Epithelial cell of proximal tubule (primary cell): Measurements from ENCODE around the gene HGS. TPM values are rescaled to one million over a fixed set of nuclear protein-coding genes. Genes with fewer than 3 reads are reported as not detected.
A peak's percentile ranks its signal among the peaks of the same experiment; 100 is the strongest.

ENCODE experiments used
- DNase-seq: peaks from one replicate; pipeline ENCODE4 v3.0.0-alpha.2; 2011; ENCODE audit warnings: low read depth
- H3K4me3 ChIP-seq: 2 replicates; pipeline ENCODE4 v1.5.1; 2011; ENCODE audit warnings: low read depth, mild to moderate bottlenecking, low read length
- CTCF ChIP-seq: conservative IDR thresholded peaks from 2 replicates; pipeline ENCODE4 v1.5.1; 2012; ENCODE audit warnings: low read depth, mild to moderate bottlenecking, low read length
- total RNA-seq: library from RNA; depleted of rRNA; stranded (reverse); fragments of >200 nt; gene quantifications from 2 replicates; pipeline ENCODE4 v1.2.3, GENCODE V29; 2015

HGS gene
- total RNA-seq, result 122 and 144 TPM in 2 replicates

GRCh38 chr17:81683584-81684441 is at the start of gene HGS, which contains the start of gene ARL16:
Gene HGS, plus strand, starts transcription at chr17:81684011. Its CDS starts 56 bp downstream, at chr17:81684067.
Gene ARL16, minus strand, starts transcription at chr17:81683797. Its CDS starts 44 bp downstream, at chr17:81683753.
- H3K4me3 ChIP-seq, result peak within 1 kb of the TSS; percentile 96
- DNase-seq, result peak; percentile 91
- no peak for TF ChIP-seq CTCF

GRCh38 chr17:81635431-81635830 is 48.4 kb upstream of the HGS start:
- no peak for DNase-seq
- no peak for TF ChIP-seq CTCF
- H3K4me3 ChIP-seq, result peak overlapping the region; percentile 72

GRCh38 chr17:81635973-81636504 is 47.8 kb upstream of the HGS start:
- TF ChIP-seq CTCF, result peak; percentile 1
- no peak for DNase-seq
- H3K4me3 ChIP-seq, result peak overlapping the region; percentile 72

- TF ChIP-seq CTCF, result no peak
- H3K4me3 ChIP-seq, result peak within 1 kb of the TSS; percentile 72
- no peak for DNase-seq
These were observed 47.1 kb upstream of the HGS start, which contains the start of the genes NPLOC4 and TSPAN10 for GRCh38 chr17:81636505-81637288. Gene NPLOC4, minus strand, starts transcription at chr17:81637112. Its CDS starts 182 bp downstream, at chr17:81636930. Gene TSPAN10, plus strand, starts transcription at chr17:81637196. Its CDS starts 5,217 bp downstream, at chr17:81642413.

- DNase-seq, result no peak
These were observed 45.1 kb upstream of the HGS start for GRCh38 chr17:81638683-81639082.

More at GRCh38 chr17:81638683-81639082, 45.1 kb upstream of the HGS start:
- no peak overlapping the region for H3K4me3 ChIP-seq
- TF ChIP-seq CTCF, result no peak
